Neural cell (in vitro differentiated cells): Measurements from ENCODE around the gene DLK1.

Experiments
- EZH2 ChIP-seq: fragments of 200-600, 300-800 bp; shearing (Covaris generic), sonication (generic); IDR thresholded peaks from 2 replicates; pipeline ENCODE4 v1.6.1; 2014; ENCODE audit warnings: antibody characterized with exemption, low read length, borderline replicate concordance, mild to moderate bottlenecking; ENCODE audit not compliant: insufficient read depth, poor library complexity, severe bottlenecking
- SMC3 ChIP-seq: fragments of 450-650 bp; conservative IDR thresholded peaks from 2 replicates; pipeline ENCODE4 v1.6.1; 2014; ENCODE audit warnings: antibody characterized with exemption, mild to moderate bottlenecking, moderate library complexity; ENCODE audit not compliant: poor library complexity

GRCh38 chr14:100740929-100741328 is 14.2 kb downstream of the DLK1 start:
- no peak for TF ChIP-seq SMC3
- no peak for TF ChIP-seq EZH2
